Transverse colon (tissue), 4 donors: Measurements from ENCODE around the gene LNX1. TPM values are rescaled to one million over a fixed set of nuclear protein-coding genes. Genes with fewer than 3 reads are reported as not detected.

Experiments used
- DNase-seq: peaks from one replicate; pipeline ENCODE4 v3.0.0-alpha.2; 2019
- H3K27ac ChIP-seq, 4 donors: fragments of 200-600 bp; sonication (generic); 2 replicates each; pipeline ENCODE4 v1.5.1; 2016 to 2018; ENCODE audit warnings: inconsistent platforms in 4 of 4
- H3K27me3 ChIP-seq: fragments of 200-600 bp; sonication (generic); 2 replicates; pipeline ENCODE4 v1.5.1; 2017; ENCODE audit warnings: inconsistent platforms
- H3K36me3 ChIP-seq, 4 donors: fragments of 200-600 bp; sonication (generic); 2 replicates each; pipeline ENCODE4 v1.5.1; 2017 to 2019; ENCODE audit warnings: inconsistent platforms in 4 of 4
- H3K4me1 ChIP-seq, 4 donors: fragments of 200-600 bp; sonication (generic); 2 replicates each; pipeline ENCODE4 v1.5.1; 2017 to 2020; ENCODE audit warnings: inconsistent platforms in 4 of 4
- H3K4me3 ChIP-seq, 4 donors: fragments of 200-600 bp; sonication (generic); 1 replicate in 1 of 4; 2 replicates in 3 of 4; pipeline versions ENCODE4 v1.5.1 to v1.6.1; 2017 to 2019; ENCODE audit warnings: inconsistent platforms in 4 of 4
- H3K9me3 ChIP-seq, 2 donors: fragments of 200-600 bp; sonication (generic); 2 replicates each; pipeline ENCODE4 v1.5.1; 2017 to 2019; ENCODE audit warnings: inconsistent platforms in 2 of 2
- CTCF ChIP-seq, 5 experiments: fragments of 200-600 bp in 3 of 5; fragments of 450-650 bp in 2 of 5; sonication (generic) in 3 of 5; IDR thresholded peaks; 1 replicate in 2 of 5; 2 replicates in 3 of 5; pipeline ENCODE4 v1.5.1; 2016 to 2017; ENCODE audit warnings: antibody characterized with exemption in 5 of 5, inconsistent platforms in 3 of 5, mild to moderate bottlenecking in 2 of 5, moderate library complexity in 1 of 5
- EP300 ChIP-seq: sonication (generic); formaldehyde crosslinking; IDR thresholded peaks from one replicate; pipeline ENCODE4 v1.6.1; 2017; ENCODE audit warnings: antibody characterized with exemption, low read depth
- POLR2A ChIP-seq: fragments of 450-650 bp; IDR thresholded peaks from one replicate; pipeline ENCODE4 v1.6.1; 2016; ENCODE audit warnings: antibody characterized with exemption, mild to moderate bottlenecking, moderate library complexity
- POLR2AphosphoS5 ChIP-seq, 3 donors: sonication (generic); formaldehyde crosslinking; IDR thresholded peaks; one replicate each; pipeline ENCODE4 v1.6.1; 2016; ENCODE audit warnings: antibody characterized with exemption in 3 of 3
- WGBS, 2 donors: methylation state at CpG; one replicate each; pipeline ENCODE4 v1.1.5; 2018; ENCODE audit warnings: low coverage in 1 of 2; 5-methylcytosine and 5-hydroxymethylcytosine counted together
- in situ Hi-C, 4 donors: fragments of 200-750 bp; cut with MboI; loops; one replicate each; pipeline versions ENCODE4 v1.15.0 to v1.15.1; 2017; ENCODE audit warnings: low sequenced_read_pairs in 3 of 4, low pct_ligation_motif_present in 1 of 4, low pct_unique_long_range_greater_than_20kb in 1 of 4
- intact Hi-C: fragments of 100-400 bp; cut with DNase I; formaldehyde crosslinking; loops from one replicate; pipeline ENCODE4 v1.15.1; 2023; ENCODE audit warnings: low total_unique reads
- total RNA-seq, 4 donors: library from RNA; depleted of rRNA; stranded (reverse); fragments of >200 nt; gene quantifications; one replicate each; pipeline ENCODE4 v1.1.0, GENCODE V29; 2016

Gene LNX1
- total RNA-seq, 4 donors from 2014 or later, result 2.6 to 35.5 (median 18.1) TPM

GRCh38 chr4:53531585-53532224 is 59.6 kb downstream of the LNX1 start:
- Histone ChIP-seq H3K36me3 (no peaks in the 10 kb centered on the region), H3K4me1 (peaks cover 0 to 13% (median 5%) of the 10 kb centered on the region in 4 donors), H3K27ac (no peak overlapping the region), H3K27me3 (no peaks in the 10 kb centered on the region), H3K4me3 (no peak overlapping the region), H3K9me3 (no peaks in the 10 kb centered on the region)
- DNase-seq, result no peak
- intact Hi-C loops, result no loop called here
- in situ Hi-C loops, result no loop called here
- no peak for TF ChIP-seq POLR2A
- TF ChIP-seq CTCF (IDR thresholded peaks at IDR 0.05), result no peak
- no peak for TF ChIP-seq EP300
- no peak for TF ChIP-seq POLR2AphosphoS5 (IDR thresholded peaks at IDR 0.05)
- 75 to 87% methylated on average over 3 to 5 of the region's 5 CpGs for WGBS, 2 donors

- in situ Hi-C loops, result no loop called here
- no peaks in the 10 kb centered on the region for H3K27me3 ChIP-seq
- 88 to 100% methylated on average over 1 to 3 of the region's 3 CpGs for WGBS, 2 donors
- H3K4me3 ChIP-seq, result no peak overlapping the region
- intact Hi-C loops, result no loop called here
- no peak for TF ChIP-seq POLR2A
- no peak for TF ChIP-seq EP300
- no peak for TF ChIP-seq CTCF (IDR thresholded peaks at IDR 0.05)
- TF ChIP-seq POLR2AphosphoS5 (IDR thresholded peaks at IDR 0.05), result no peak
- DNase-seq, result no peak
- no peak overlapping the region for H3K27ac ChIP-seq
- no peaks in the 10 kb centered on the region for H3K36me3 ChIP-seq
- no peaks in the 10 kb centered on the region for H3K9me3 ChIP-seq
- no peaks in the 10 kb centered on the region for H3K4me1 ChIP-seq
Measured at GRCh38 chr4:53529025-53529424, 62.3 kb downstream of the LNX1 start.

- no peaks in the 10 kb centered on the region for H3K27me3 ChIP-seq
- no peak for DNase-seq
- H3K36me3 ChIP-seq, result no peaks in the 10 kb centered on the region
- 92 to 93% methylated on average over 3 to 4 of the region's 4 CpGs for WGBS, 2 donors
- in situ Hi-C loops, result no loop called here
- no peaks in the 10 kb centered on the region for H3K9me3 ChIP-seq
- intact Hi-C loops, result no loop called here
- H3K27ac ChIP-seq, result no peak overlapping the region
- peaks cover 0 to under 1% (median 0%) of the 10 kb centered on the region in 4 donors for H3K4me1 ChIP-seq
- H3K4me3 ChIP-seq, result no peak overlapping the region
- no peak for TF ChIP-seq POLR2AphosphoS5 (IDR thresholded peaks at IDR 0.05)
- no peak for TF ChIP-seq EP300
Measured at GRCh38 chr4:53527930-53528329, 63.4 kb downstream of the LNX1 start.

GRCh38 chr4:53527326-53527725 is 64.0 kb downstream of the LNX1 start:
- no peak for DNase-seq
- H3K4me1 ChIP-seq, result peaks cover 0 to 4% (median 2%) of the 10 kb centered on the region in 4 donors
- H3K27me3 ChIP-seq, result no peaks in the 10 kb centered on the region
- no peak overlapping the region for H3K27ac ChIP-seq
- in situ Hi-C loops (no loop called here), intact Hi-C loops (no loop called here)
- no peaks in the 10 kb centered on the region for H3K36me3 ChIP-seq
- 48 to 67% methylated on average over 1 of the region's 1 CpG for WGBS, 2 donors
- no peak overlapping the region for H3K4me3 ChIP-seq
- no peaks in the 10 kb centered on the region for H3K9me3 ChIP-seq
- TF ChIP-seq EP300 (no peak), POLR2A (no peak), CTCF (IDR thresholded peaks at IDR 0.05) (no peak), POLR2AphosphoS5 (IDR thresholded peaks at IDR 0.05) (no peak)

- Histone ChIP-seq H3K4me3 (no peak overlapping the region), H3K4me1 (peaks cover 0 to 4% (median 2%) of the 10 kb centered on the region in 4 donors), H3K27ac (no peak overlapping the region), H3K9me3 (no peaks in the 10 kb centered on the region), H3K36me3 (no peaks in the 10 kb centered on the region), H3K27me3 (no peaks in the 10 kb centered on the region)
- TF ChIP-seq POLR2AphosphoS5 (IDR thresholded peaks at IDR 0.05) (no peak), POLR2A (no peak), EP300 (no peak)
- in situ Hi-C loops (no loop called here), intact Hi-C loops (no loop called here)
- no peak for DNase-seq
Measured at GRCh38 chr4:53522334-53522733, 69.0 kb downstream of the LNX1 start.
